ENCODE data around the gene FAT1.
A peak's percentile ranks its signal among the peaks of the same experiment; 100 is the strongest.

The FAT1 gene

GRCh38 chr4:186700746-186701145 lies 22.9 kb downstream of the FAT1 start:
- H3K4me3 ChIP-seq: peak overlapping the region; percentile 18 to 32
- H3K9me3 ChIP-seq: no peaks in the 10 kb centered on the region
- H3K27me3 ChIP-seq: no peaks in the 10 kb centered on the region
- peaks cover 0 to 76% (median 54%) of the 10 kb centered on the region in 4 donors for H3K4me1 ChIP-seq
- peak; percentile 83 to 96 for DNase-seq
- no peaks in the 10 kb centered on the region for H3K36me3 ChIP-seq
- TF ChIP-seq CTCF (IDR thresholded peaks at IDR 0.05): no peak
- intact Hi-C loops (cut with DNase I; ENCODE audit: low total_unique reads): no loop called here
- peak overlapping the region; percentile 85 to 86 for H3K27ac ChIP-seq

- H3K27me3 ChIP-seq: no peaks in the 10 kb centered on the region
- peak overlapping the region; percentile 85 to 86 for H3K27ac ChIP-seq
- peak; percentile 70 to 91 for DNase-seq
- peaks cover 0 to 76% (median 48%) of the 10 kb centered on the region in 4 donors for H3K4me1 ChIP-seq
- intact Hi-C loops (cut with DNase I; ENCODE audit: low total_unique reads): no loop called here
- TF ChIP-seq CTCF (IDR thresholded peaks at IDR 0.05): no peak
- no peaks in the 10 kb centered on the region for H3K9me3 ChIP-seq
- H3K4me3 ChIP-seq: no peak overlapping the region
- H3K36me3 ChIP-seq: no peaks in the 10 kb centered on the region
Observed at GRCh38 chr4:186699881-186700397, 23.7 kb downstream of the FAT1 start.

- peaks cover 0 to 75% (median 46%) of the 10 kb centered on the region in 4 donors for H3K4me1 ChIP-seq
Observed at GRCh38 chr4:186699298-186699697, 24.4 kb downstream of the FAT1 start.

GRCh38 chr4:186698525-186698924 lies 25.1 kb downstream of the FAT1 start:
- Histone ChIP-seq H3K9me3 (no peaks in the 10 kb centered on the region), H3K4me1 (peaks cover 0 to 75% (median 44%) of the 10 kb centered on the region in 4 donors), H3K27ac (peak overlapping the region; percentile 85 to 86), H3K27me3 (no peaks in the 10 kb centered on the region), H3K36me3 (no peaks in the 10 kb centered on the region), H3K4me3 (no peak overlapping the region)
- TF ChIP-seq CTCF (IDR thresholded peaks at IDR 0.05): no peak
- intact Hi-C loops (cut with DNase I; ENCODE audit: low total_unique reads): no loop called here
- DNase-seq: no peak

More at GRCh38 chr4:186699298-186699697, 24.4 kb downstream of the FAT1 start:
- intact Hi-C loops (cut with DNase I; ENCODE audit: low total_unique reads): no loop called here
- DNase-seq: no peak
- H3K9me3 ChIP-seq: no peaks in the 10 kb centered on the region
- no peaks in the 10 kb centered on the region for H3K36me3 ChIP-seq
- no peak overlapping the region for H3K4me3 ChIP-seq
- peak overlapping the region; percentile 85 to 86 for H3K27ac ChIP-seq
- H3K27me3 ChIP-seq: no peaks in the 10 kb centered on the region
- TF ChIP-seq CTCF (IDR thresholded peaks at IDR 0.05): no peak

- Histone ChIP-seq H3K27ac (peak overlapping the region in 1 of 2 donors; percentile 85), H3K4me1 (peaks cover 0 to 75% (median 44%) of the 10 kb centered on the region in 4 donors), H3K9me3 (no peaks in the 10 kb centered on the region), H3K36me3 (no peaks in the 10 kb centered on the region), H3K4me3 (no peak overlapping the region), H3K27me3 (no peaks in the 10 kb centered on the region)
- intact Hi-C loops (cut with DNase I; ENCODE audit: low total_unique reads): no loop called here
- no peak for TF ChIP-seq CTCF (IDR thresholded peaks at IDR 0.05)
- no peak for DNase-seq
Observed at GRCh38 chr4:186698028-186698427, 25.6 kb downstream of the FAT1 start.
